HG02970 (cell line): ENCODE data around the gene SETDB1.
"Not testable (repeated sequence)": the region's sequence is repeated elsewhere in the genome, so short reads cannot be mapped to it uniquely, and the experiment has no call there.

Source experiments
- ATAC-seq: cut with Tn5 transposase; IDR thresholded peaks from one replicate; pipeline ENCODE4 v1.9.1; 2021; ENCODE audit warnings: mild to moderate bottlenecking, moderate library complexity, moderate number of reproducible peaks; ENCODE audit not compliant: unreplicated experiment, low FRiP score

The SETDB1 gene

DNA sequence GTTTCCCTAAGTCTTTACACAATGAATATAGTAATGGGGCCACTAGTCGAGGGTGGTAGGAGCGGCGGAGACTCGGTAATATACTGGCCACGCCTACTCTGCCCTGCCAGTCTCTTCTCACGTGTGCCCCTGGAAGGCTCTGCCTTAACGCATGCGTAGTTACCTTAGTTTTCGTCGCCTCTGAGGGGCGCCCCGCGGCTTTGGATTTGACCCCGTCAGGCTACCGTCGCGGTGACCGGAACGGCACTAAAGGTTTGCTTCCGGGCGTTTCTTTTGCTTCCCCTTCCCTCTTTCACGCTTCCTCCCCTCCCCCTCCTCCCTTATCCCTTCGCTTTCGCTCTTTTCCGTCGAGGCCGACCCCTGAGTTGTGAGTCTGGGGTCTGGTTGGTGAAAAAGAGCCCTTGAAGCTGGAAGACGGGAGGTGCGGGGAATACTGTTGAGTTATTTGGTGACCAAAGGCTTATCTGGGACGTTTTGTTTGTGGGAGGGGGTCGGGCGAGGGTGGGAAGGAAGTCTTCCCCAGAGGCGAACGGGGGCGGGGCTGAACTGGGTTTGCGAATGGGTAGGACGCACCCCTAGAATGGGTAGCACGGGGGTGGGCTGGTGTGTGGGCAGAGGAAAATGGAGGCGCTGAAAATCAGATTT lies at the start of gene SETDB1:
SETDB1 (plus strand) TSS at position 267 of the 645 bp plus-strand sequence. CDS start 1,352 bp downstream, outside the sequence.
- peak; percentile 93 for ATAC-seq

- ATAC-seq: not testable (repeated sequence)
Observed at GRCh38 chr1:150878931-150879330, 47.2 kb upstream of the SETDB1 start.

DNA sequence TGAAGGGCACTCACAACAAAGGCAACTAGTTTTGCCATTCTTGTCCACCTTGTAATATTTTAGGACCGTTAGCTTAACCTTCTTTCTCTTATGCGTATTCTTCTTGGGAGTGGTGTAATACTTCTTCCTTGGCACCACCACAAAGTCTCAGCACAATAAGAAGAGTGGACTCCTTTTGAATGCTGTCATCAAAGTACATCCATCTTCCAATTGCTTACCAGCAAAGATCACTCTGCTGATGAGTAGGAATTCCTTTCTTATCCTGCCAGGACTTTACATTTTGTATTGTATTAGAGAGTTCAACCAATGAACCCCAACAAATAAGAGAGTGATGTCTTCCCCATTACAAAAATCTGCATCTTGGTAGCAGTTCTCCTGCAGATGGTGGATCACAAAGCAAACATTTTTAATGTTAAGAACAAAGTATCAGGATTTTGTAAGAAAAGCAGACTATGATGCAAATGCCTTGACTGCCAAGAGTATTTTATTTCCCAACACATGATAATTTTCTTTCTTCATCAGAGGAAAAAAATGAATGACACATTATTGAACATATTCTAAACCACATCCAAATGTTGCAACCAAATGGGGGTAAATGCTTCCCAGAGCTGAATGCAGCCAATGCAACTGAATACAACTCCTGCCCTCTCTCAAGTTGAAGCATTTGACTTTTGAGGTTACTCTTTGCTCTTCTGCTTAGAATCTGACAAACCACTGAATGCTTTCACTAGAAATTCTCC lies 44.7 kb upstream of the SETDB1 start:
- ATAC-seq: no peak

- ATAC-seq: not testable (repeated sequence)
Observed at GRCh38 chr1:150883121-150883520, 43.0 kb upstream of the SETDB1 start.

GRCh38 chr1:150887018-150887417 lies 39.1 kb upstream of the SETDB1 start, which contains the start of gene CTXND2:
TSS of gene CTXND2 (plus strand) at chr1:150887136. CDS start at chr1:150912315, 25,179 bp downstream.
- no peak for ATAC-seq

DNA sequence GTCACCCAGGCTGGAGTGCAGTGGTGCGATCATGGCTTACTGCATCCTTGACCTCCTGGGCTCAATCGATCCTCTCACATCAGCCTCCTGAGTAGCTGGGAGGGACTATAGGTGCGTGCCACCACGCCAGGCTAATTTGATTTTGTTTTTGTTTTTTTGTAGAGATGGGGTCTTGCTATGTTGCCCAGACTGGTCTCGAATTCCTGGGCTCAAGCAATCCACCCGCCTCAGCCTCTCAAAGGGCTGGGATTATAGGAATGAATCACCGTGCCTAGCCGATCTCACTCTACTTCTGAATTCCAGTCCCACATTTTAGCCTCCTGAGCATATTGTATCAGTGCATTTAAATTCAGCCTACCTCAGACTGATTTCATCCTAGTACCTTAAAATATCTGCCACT lies 37.4 kb upstream of the SETDB1 start:
- ATAC-seq: no peak

DNA sequence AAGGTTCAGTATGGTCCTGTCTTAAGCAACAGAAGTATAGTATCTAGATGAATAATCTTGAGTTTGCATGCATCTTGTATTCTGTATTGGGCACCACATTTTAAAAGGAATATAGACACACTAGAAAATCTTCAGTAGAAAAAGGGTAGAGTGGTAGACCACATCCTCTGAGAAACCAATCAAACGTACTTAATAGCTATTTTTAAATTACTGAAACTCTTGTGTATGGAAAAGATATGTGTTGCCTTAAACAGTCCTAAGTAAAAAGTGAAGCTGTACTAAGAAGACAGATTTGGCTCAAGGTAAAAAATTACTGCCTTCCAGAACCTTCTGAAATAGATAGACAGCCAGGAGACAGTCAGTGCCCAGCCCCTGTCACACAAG lies 36.1 kb upstream of the SETDB1 start:
- ATAC-seq: no peak

DNA sequence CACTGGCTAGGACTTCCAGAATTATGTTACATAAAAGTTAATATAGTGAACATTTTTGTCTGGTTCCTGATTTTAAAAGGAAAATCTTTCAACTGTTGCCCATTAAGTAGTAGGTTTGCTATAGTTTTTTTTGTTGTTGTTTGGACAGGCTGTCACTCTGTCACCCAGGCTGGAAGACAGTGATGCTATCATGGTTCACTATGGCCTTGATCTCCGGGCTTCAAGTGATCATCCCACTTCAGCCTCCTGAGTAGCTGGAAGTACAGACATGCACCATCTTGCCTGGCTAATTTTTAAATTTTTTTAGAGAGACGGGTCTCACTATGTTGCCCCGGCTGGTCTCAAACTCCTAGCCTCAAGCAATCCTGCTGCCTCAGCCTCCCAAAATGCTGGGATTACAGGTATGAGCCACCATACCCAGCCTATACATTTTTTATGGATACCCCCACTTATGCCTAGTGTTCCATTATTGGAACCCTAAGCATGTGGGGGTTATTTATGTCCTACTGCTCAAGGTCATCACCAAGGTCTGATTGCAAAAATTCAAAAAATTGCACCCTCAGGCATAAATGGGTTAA lies 32.7 kb upstream of the SETDB1 start:
- no peak for ATAC-seq

DNA sequence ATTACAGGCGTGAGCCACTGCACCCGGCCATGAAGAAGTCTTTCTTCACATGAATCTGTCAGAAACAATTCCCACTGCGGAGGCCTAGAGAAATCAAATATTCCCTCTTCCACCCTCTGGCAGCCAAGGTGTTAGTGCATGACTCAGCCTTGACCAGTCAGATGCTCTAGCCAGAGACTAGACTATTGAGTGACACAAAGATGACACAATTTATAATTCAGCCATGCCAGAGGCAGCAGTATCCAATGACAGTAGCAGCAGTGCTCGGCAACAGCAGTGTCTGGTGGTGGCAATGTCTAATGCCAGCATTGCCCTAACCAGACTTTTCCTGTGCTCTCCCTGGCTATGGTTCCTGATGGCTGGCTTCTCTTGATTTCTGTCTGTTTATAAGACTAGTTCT lies 30.5 kb upstream of the SETDB1 start:
- ATAC-seq: no peak

GRCh38 chr1:150899795-150900194 lies 26.4 kb upstream of the SETDB1 start:
- ATAC-seq: not testable (repeated sequence)

- no peak for ATAC-seq
Observed at GRCh38 chr1:150902346-150902745, 23.8 kb upstream of the SETDB1 start.

DNA sequence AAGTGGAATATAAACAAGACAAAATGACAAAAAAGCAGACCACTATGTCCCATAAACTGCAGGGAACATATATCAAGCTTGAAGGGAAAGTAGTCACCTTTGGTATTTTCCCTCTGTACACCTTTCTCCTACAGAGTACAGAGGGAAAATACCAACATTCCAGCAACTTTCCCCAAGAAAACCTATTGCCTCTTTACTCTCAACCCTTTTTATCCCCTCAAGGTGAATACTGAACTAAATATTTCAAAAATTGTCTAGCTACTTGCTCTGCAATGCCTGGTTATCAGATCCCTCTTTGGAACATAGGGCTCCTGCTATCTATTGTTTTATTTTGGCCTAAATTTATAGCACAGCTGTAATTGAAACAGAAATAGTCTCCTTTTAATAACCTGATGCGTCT lies 23.4 kb upstream of the SETDB1 start:
- no peak for ATAC-seq

GRCh38 chr1:150905301-150905700 lies 20.9 kb upstream of the SETDB1 start:
- ATAC-seq: no peak

DNA sequence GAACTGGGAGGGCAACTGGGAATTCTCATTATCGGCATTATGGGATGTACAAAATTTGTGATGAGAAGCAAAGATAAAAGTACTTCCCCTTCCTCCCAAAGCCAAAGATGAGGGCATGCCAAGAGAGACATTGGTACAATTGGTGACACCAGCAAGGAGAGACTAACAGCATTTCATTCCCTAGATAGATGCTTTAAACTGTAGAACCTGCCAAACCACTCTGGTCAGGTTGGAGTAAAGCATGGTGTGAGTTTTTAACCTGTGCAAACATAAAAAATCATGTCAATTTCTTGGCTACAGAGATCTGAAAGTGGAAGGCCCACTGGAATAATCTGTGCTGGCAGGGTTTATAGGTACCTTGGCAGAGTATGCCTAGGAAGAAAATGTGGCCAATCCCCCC lies 19.8 kb upstream of the SETDB1 start:
- no peak for ATAC-seq

DNA sequence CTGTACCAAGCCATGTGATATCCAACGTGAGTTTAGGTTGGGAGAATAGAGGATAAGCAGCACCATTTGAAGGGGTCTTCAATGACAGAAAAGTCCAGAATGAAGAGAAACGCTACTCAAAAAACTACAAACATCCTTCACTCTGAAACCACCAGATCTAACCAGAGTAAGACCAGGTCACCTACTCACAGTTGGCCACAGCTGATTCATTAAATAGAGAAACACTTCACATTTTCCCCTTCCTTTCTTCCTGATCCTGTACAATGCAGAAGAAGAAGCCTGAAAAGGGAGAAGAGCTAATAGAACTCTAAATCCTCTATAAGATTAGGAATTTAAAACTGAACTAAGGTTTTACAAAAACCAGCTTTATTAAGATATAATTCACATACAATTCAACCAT lies 19.4 kb upstream of the SETDB1 start:
- no peak for ATAC-seq

DNA sequence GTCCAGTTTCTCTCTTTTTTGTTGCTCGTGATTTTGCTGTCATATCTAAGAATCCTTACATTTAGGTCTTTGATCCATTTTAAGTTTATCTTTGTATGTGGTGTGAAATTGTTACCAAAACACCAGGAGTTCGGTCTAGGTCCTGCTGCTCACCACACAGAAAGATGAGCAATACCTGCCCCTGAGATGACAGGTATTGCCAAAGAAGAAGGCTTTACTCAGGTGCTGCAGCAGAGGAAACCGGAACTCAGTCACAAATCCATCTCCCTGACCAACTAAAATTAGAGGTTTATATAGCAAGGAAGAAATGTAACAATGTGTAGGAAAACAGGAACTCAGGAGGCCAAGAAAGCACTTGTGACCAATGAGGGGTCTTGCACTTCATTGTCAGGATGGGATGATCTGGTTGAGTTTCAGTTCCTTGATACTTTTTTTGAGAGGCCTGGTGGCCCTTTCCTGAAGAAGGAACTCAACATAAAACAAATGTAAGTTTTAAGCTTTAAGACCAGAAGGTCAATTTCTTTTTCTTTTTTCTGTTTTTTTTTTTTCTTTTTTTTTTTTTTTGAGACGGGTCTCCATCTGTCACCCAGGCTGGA lies 16.5 kb upstream of the SETDB1 start:
- ATAC-seq: no peak

GRCh38 chr1:150912623-150913022 lies 13.5 kb upstream of the SETDB1 start:
- no peak for ATAC-seq

DNA sequence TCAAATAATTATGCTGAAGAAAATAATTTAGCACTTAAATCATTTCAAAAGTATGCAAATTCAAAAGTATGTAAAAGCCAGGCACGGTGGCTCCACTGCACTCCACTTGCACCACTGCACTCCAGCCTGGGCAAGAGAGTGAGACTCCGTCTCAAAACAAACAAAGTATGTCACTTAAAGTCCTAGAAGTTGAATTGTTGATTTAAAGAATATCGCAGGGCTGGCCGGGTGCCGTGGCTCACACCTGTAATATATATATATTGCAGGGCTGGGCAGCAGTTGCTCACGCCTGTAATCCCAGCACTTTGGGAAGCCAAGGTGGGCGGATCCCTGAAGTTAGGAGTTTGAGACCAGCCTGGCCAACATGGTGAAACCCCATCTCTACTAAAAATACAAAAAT lies 8.8 kb upstream of the SETDB1 start:
- ATAC-seq: no peak

DNA sequence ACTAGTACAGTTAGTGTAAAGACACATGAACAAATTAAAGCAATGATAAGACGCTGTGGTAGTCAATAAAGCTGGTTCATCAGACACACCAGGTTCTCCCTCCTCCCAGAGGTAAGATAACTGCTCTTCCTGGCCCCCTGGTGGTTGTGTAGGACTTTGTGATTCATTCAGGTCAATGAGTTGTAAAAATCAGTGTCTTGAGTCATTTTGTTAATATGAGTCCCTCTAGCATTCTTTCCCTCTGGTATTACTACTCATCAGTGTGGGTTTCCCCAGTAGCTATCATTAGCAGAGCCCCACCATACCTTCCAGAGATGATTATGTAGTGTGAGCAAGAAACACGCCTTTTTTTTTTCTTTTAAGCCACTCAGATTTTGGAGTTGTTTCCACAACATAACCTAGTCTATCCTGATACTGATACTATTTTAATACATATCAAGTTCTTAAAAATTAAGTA lies 3.6 kb upstream of the SETDB1 start:
- ATAC-seq: no peak

- no peak for ATAC-seq
Observed at GRCh38 chr1:150925080-150925479, 1.1 kb upstream of the SETDB1 start.

DNA sequence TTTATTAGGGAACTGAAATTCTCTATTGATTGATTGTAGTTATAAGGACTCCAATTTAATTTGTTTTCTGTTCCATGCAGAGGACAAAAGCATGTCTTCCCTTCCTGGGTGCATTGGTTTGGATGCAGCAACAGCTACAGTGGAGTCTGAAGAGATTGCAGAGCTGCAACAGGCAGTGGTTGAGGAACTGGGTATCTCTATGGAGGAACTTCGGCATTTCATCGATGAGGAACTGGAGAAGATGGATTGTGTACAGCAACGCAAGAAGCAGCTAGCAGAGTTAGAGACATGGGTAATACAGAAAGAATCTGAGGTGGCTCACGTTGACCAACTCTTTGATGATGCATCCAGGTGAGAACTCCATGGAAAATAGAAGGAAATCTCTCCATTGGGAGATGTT lies 1.5 kb downstream of the SETDB1 start:
- no peak for ATAC-seq
